ENCODE results near the gene HDAC1. TPM values are rescaled to one million over a fixed set of nuclear protein-coding genes. Genes with fewer than 3 reads are reported as not detected.
A peak's percentile ranks its signal among the peaks of the same experiment; 100 is the strongest.

Gene HDAC1
- total and polyA plus RNA-seq, 10 of the 15 experiments (the other 5 are each of a cell fraction or from before 2014, with no cell fraction given), result 147 to 331 (median 168) TPM

DNA sequence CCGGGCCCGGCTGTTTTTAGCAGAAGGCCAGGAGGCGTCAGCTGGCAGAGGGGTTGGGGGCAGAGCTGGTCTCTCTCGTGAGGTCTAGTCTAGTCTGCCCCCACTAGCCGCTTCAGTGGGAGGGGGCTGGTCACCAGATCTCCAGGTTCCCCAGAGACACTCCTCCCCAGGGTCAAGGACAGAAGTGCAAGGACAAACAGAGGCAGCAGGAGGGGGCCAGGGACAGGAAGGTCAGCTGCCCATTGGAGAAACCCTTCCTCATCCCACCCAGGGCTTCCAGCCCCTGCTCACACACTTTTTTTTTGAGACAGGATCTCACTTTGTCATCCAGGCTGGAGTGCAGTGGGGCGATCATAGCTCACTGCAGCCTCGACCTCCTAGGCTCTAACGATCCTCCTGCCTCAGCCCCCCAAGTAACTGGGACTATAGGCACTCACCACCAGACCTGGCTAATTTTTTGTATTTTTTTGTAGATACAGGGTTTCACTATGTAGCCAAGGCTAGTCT, 60.4 kb downstream of the HDAC1 start (continued):
- TF ChIP-seq, protein P1, sequence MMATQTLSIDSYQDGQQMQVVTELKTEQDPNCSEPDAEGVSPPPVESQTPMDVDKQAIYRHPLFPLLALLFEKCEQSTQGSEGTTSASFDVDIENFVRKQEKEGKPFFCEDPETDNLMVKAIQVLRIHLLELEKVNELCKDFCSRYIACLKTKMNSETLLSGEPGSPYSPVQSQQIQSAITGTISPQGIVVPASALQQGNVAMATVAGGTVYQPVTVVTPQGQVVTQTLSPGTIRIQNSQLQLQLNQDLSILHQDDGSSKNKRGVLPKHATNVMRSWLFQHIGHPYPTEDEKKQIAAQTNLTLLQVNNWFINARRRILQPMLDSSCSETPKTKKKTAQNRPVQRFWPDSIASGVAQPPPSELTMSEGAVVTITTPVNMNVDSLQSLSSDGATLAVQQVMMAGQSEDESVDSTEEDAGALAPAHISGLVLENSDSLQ (IDR thresholded peaks at IDR 0.05), result no peak

DNA sequence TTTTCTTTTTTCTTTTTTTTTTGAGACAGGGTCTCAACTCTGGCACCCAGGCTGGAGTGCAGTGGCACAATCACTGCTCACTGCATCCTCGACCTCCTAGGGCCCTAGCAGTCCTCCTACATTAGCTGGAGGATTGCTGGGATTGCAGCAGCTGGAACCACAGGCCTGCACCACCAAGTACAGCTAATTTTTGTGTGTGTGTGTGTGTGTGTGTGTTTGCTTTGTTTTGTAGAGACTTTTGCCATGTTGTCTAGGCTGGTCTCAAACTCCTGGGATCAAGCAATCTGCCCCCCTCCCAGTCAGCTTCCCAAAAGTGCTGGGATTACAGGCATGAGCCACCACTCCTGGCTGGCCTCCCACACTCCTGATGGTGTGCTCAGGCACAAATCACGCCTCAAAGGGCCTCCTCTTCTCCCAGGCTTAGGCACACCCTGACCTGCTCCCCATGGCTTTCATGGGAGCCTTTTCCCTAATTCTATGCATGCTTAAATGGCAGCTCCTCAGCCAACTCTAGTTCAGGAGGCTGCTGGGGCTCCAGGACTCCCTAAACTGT, 61.0 kb downstream of the HDAC1 start:
- in situ Hi-C loops (cut with MboI), result no loop called here
- Histone ChIP-seq H3K4me3 (no peak overlapping the region), H3K36me3 (ENCODE audit: control insufficient read depth in 2 of 2, insufficient read depth in 2 of 2, low read length in 1 of 2) (no peaks in the 10 kb centered on the region), H2AFZ (ENCODE audit: control insufficient read depth, low read depth, low read length) (no peak overlapping the region), H3K4me2 (ENCODE audit: control insufficient read depth, insufficient read depth) (peak overlapping the region; percentile 25; the same call in 1 of the 2 replicates), H3K27ac (ENCODE audit: control insufficient read depth, insufficient read depth) (no peak overlapping the region), H3K79me2 (ENCODE audit: control insufficient read depth, insufficient read depth, low read length) (no peaks in the 10 kb centered on the region; the same call in 1 of the 2 replicates), H3K27me3 (replicated peaks in 1 of 2; ENCODE audit: control insufficient read depth in 2 of 2, insufficient read depth in 2 of 2, low read length in 1 of 2) (no peaks in the 10 kb centered on the region), H3K9ac (ENCODE audit: control insufficient read depth, insufficient read depth, low read length) (no peak overlapping the region), H3K4me1 (ENCODE audit: control insufficient read depth, insufficient read depth, low read length) (peaks cover 14% of the 10 kb centered on the region), H3K9me3 (replicated peaks; ENCODE audit: control insufficient read depth, insufficient read depth, low read length) (no peaks in the 10 kb centered on the region), H4K20me1 (ENCODE audit: control insufficient read depth, insufficient read depth) (no peaks in the 10 kb centered on the region)
- ATAC-seq (no peak), FAIRE-seq (no peak), DNase-seq (ENCODE audit: low read depth, low spot score) (no peak)
- RAD21 ChIA-PET (ENCODE audit: unreplicated experiment), result interaction anchor here (1.6 to 2.8 kb wide), 2 partner anchors 12 to 16 kb away, joined by 3 to 18 read pairs; partner anchors contain the start of gene MARCKSL1
- 68% methylated on average over 2 of the region's 2 CpGs for WGBS (ENCODE audit: insufficient coverage, insufficient replicate concordance, low lambda C conversion rate, missing lambda C conversion rate)
- POLR2A ChIA-PET, result interaction anchor here (1.1 to 5.1 kb wide), 3 partner anchors 16 to 42 kb away, joined by 3 to 46 read pairs (median 8); partner anchors contain the start of genes BSDC1 and MARCKSL1
- intact Hi-C loops (cut with micrococcal nuclease; ENCODE audit: unreplicated experiment), result no loop called here
- no peak for TF ChIP-seq ZNF622 (IDR thresholded peaks at IDR 0.05)
- no peak for TF ChIP-seq CHD1 (IDR thresholded peaks at IDR 0.05; ENCODE audit: low read depth, low read length)
- TF ChIP-seq, protein P2, sequence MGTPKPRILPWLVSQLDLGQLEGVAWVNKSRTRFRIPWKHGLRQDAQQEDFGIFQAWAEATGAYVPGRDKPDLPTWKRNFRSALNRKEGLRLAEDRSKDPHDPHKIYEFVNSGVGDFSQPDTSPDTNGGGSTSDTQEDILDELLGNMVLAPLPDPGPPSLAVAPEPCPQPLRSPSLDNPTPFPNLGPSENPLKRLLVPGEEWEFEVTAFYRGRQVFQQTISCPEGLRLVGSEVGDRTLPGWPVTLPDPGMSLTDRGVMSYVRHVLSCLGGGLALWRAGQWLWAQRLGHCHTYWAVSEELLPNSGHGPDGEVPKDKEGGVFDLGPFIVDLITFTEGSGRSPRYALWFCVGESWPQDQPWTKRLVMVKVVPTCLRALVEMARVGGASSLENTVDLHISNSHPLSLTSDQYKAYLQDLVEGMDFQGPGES (IDR thresholded peaks at IDR 0.05), result no peak
- TF ChIP-seq, protein P3, sequence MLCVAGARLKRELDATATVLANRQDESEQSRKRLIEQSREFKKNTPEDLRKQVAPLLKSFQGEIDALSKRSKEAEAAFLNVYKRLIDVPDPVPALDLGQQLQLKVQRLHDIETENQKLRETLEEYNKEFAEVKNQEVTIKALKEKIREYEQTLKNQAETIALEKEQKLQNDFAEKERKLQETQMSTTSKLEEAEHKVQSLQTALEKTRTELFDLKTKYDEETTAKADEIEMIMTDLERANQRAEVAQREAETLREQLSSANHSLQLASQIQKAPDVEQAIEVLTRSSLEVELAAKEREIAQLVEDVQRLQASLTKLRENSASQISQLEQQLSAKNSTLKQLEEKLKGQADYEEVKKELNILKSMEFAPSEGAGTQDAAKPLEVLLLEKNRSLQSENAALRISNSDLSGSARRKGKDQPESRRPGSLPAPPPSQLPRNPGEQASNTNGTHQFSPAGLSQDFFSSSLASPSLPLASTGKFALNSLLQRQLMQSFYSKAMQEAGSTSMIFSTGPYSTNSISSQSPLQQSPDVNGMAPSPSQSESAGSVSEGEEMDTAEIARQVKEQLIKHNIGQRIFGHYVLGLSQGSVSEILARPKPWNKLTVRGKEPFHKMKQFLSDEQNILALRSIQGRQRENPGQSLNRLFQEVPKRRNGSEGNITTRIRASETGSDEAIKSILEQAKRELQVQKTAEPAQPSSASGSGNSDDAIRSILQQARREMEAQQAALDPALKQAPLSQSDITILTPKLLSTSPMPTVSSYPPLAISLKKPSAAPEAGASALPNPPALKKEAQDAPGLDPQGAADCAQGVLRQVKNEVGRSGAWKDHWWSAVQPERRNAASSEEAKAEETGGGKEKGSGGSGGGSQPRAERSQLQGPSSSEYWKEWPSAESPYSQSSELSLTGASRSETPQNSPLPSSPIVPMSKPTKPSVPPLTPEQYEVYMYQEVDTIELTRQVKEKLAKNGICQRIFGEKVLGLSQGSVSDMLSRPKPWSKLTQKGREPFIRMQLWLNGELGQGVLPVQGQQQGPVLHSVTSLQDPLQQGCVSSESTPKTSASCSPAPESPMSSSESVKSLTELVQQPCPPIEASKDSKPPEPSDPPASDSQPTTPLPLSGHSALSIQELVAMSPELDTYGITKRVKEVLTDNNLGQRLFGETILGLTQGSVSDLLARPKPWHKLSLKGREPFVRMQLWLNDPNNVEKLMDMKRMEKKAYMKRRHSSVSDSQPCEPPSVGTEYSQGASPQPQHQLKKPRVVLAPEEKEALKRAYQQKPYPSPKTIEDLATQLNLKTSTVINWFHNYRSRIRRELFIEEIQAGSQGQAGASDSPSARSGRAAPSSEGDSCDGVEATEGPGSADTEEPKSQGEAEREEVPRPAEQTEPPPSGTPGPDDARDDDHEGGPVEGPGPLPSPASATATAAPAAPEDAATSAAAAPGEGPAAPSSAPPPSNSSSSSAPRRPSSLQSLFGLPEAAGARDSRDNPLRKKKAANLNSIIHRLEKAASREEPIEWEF (IDR thresholded peaks at IDR 0.05; ENCODE audit: insufficient replicate concordance, low read depth, low read length), result no peak
- TF ChIP-seq SREBF2 (IDR thresholded peaks at IDR 0.05; ENCODE audit: low read length), result no peak
- no peak for TF ChIP-seq GATAD2B (conservative IDR thresholded peaks at IDR 0.05; ENCODE audit: low read depth)
- no TSS peak for BruUV-seq (replicated peaks)
- SMC1A ChIA-PET (ENCODE audit: uncharacterized antibody, unreplicated experiment), result interaction anchor here (0.6 to 3.6 kb wide), 3 partner anchors 16 to 36 kb away, joined by 3 to 16 read pairs (median 3); partner anchors contain the start of gene MARCKSL1
- CTCF ChIA-PET, result interaction anchor here (0.6 to 3.0 kb wide), 9 partner anchors 12 to 350 kb away, joined by 3 to 8 read pairs (median 4); partner anchors contain the start of gene BSDC1

Measured in GM12878 (cell line).